HTR-8/SVneo (cell line): ENCODE measurements around the gene SH3PXD2A.
"Not testable (repeated sequence)": the region's sequence is repeated elsewhere in the genome, so short reads cannot be mapped to it uniquely, and the experiment has no call there.

Source experiments
- DNase-seq: peaks from one replicate; pipeline ENCODE4 v3.0.0; 2011; ENCODE audit warnings: low spot score, mixed read lengths; ENCODE audit not compliant: insufficient read length
- FAIRE-seq: peaks from 2 replicates; lab custom pipeline; 2011; peaks lifted over from hg19 to GRCh38; lab: Jason Lieb, UNC

SH3PXD2A gene

GRCh38 chr10:103850572-103850895, 4.8 kb downstream of the SH3PXD2A start:
- DNase-seq (no peak), FAIRE-seq (no peak)

GRCh38 chr10:103849880-103850571, 5.3 kb downstream of the SH3PXD2A start:
- no peak for DNase-seq
- no peak for FAIRE-seq

GRCh38 chr10:103849212-103849877, 6.0 kb downstream of the SH3PXD2A start:
- DNase-seq: no peak

GRCh38 chr10:103847909-103848468, 7.4 kb downstream of the SH3PXD2A start:
- no peak for FAIRE-seq
- DNase-seq: peak; percentile 45

More at GRCh38 chr10:103849212-103849877, 6.0 kb downstream of the SH3PXD2A start:
- peak; percentile 44 for FAIRE-seq

GRCh38 chr10:103847346-103847745, 8.0 kb downstream of the SH3PXD2A start:
- DNase-seq (no peak), FAIRE-seq (no peak)

GRCh38 chr10:103845972-103846371, 9.4 kb downstream of the SH3PXD2A start:
- FAIRE-seq: no peak
- no peak for DNase-seq

- FAIRE-seq, DNase-seq: not testable (repeated sequence)
Measured at GRCh38 chr10:103845346-103845745, 10.0 kb downstream of the SH3PXD2A start.

GRCh38 chr10:103843854-103844570, 11.4 kb downstream of the SH3PXD2A start:
- no peak for FAIRE-seq
- no peak for DNase-seq

GRCh38 chr10:103843045-103843444, 12.3 kb downstream of the SH3PXD2A start:
- FAIRE-seq: no peak
- no peak for DNase-seq

- DNase-seq: no peak
- FAIRE-seq: no peak
Measured at GRCh38 chr10:103842605-103843004, 12.8 kb downstream of the SH3PXD2A start.

- FAIRE-seq: no peak
- no peak for DNase-seq
Measured at GRCh38 chr10:103841519-103841918, 13.9 kb downstream of the SH3PXD2A start.

- DNase-seq (no peak), FAIRE-seq (no peak)
Measured at GRCh38 chr10:103840740-103841070, 14.7 kb downstream of the SH3PXD2A start.

GRCh38 chr10:103839872-103840739, 15.3 kb downstream of the SH3PXD2A start:
- no peak for DNase-seq
- FAIRE-seq: no peak

GRCh38 chr10:103839519-103839871, 15.9 kb downstream of the SH3PXD2A start:
- no peak for FAIRE-seq

GRCh38 chr10:103838862-103839518, 16.4 kb downstream of the SH3PXD2A start:
- DNase-seq (no peak), FAIRE-seq (no peak)

More at GRCh38 chr10:103839519-103839871, 15.9 kb downstream of the SH3PXD2A start:
- no peak for DNase-seq

- FAIRE-seq (no peak), DNase-seq (no peak)
Measured at GRCh38 chr10:103838070-103838395, 17.3 kb downstream of the SH3PXD2A start.

- DNase-seq: no peak
- no peak for FAIRE-seq
Measured at GRCh38 chr10:103837370-103838069, 17.9 kb downstream of the SH3PXD2A start.

- DNase-seq (no peak), FAIRE-seq (no peak)
Measured at GRCh38 chr10:103836861-103837260, 18.5 kb downstream of the SH3PXD2A start.

- FAIRE-seq: peak; percentile 83
- no peak for DNase-seq
Measured at GRCh38 chr10:103836273-103836672, 19.1 kb downstream of the SH3PXD2A start.
